Measurements from ENCODE around the gene RNF135. TPM values are rescaled to one million over a fixed set of nuclear protein-coding genes. Genes with fewer than 3 reads are reported as not detected.

RNF135 gene
- total and polyA plus RNA-seq, 2 of the 4 experiments (the other 2 are of a cell fraction) = 5.9 to 9.0 TPM

GRCh38 chr17:30921544-30922196 lies 49.2 kb upstream of the RNF135 start, which contains the start of gene ADAP2:
TSS of gene ADAP2 (plus strand) at chr17:30921945. CDS start at chr17:30922015, 70 bp downstream.
- peak within 1 kb of the TSS; percentile 58 for H2AK9ac ChIP-seq (replicated peaks; ENCODE audit: low read depth, low read length, poor library complexity)
- no peak for DNase-seq
- H3K56ac ChIP-seq (ENCODE audit: extremely low read depth, insufficient read depth, low read length) = no peak within 1 kb of the TSS
- peaks cover 5% of the 10 kb centered on the region for H3K4me1 ChIP-seq (ENCODE audit: control insufficient read depth, insufficient read depth, low read length)
- dilution Hi-C loops (cut with HindIII; ENCODE audit: low sequenced_read_pairs, unreplicated experiment) (no loop called here), intact Hi-C loops (cut with micrococcal nuclease) (no loop called here), in situ Hi-C loops (cut with MboI; ENCODE audit: low sequenced_read_pairs) (no loop called here)
- H3K23ac ChIP-seq (ENCODE audit: low read depth, low read length) = peak within 1 kb of the TSS; percentile 60
- H4K20me1 ChIP-seq (ENCODE audit: insufficient read depth, low read length) = no peaks in the 10 kb centered on the region
- H3K4ac ChIP-seq (ENCODE audit: low read depth, low read length) = peak within 1 kb of the TSS; percentile 83
- no peak within 1 kb of the TSS for H3K18ac ChIP-seq (ENCODE audit: low read depth, low read length)
- H3K79me1 ChIP-seq (ENCODE audit: low read depth in 1 of 2, low read length in 2 of 2) = 0 out of 4 replicates have a peak, but pooled peaks cover 0 to 5% of the 10 kb centered on the region in 2 experiments
- H3K4me3 ChIP-seq (ENCODE audit: insufficient read depth, low read depth, low read length) = peak within 1 kb of the TSS; percentile 1; the same call in 1 of the 2 replicates
- no peaks in the 10 kb centered on the region for H3K9me3 ChIP-seq (ENCODE audit: control insufficient read depth, insufficient read depth, low read length)
- H3K36me3 ChIP-seq (ENCODE audit: control insufficient read depth, insufficient read depth, low read length) = no peaks in the 10 kb centered on the region
- H3K9ac ChIP-seq (ENCODE audit: low read depth, low read length) = no peak within 1 kb of the TSS
- H3K9me1 ChIP-seq (ENCODE audit: insufficient read depth, low read length) = peaks cover 6% of the 10 kb centered on the region
- CTCF ChIA-PET = no interaction called here
- 0 out of 2 replicates have a peak within 1 kb of the TSS, but pooled peaks have one; percentile 62 for H3K14ac ChIP-seq (replicated peaks; ENCODE audit: low read depth, low read length)
- peak within 1 kb of the TSS; percentile 40 to 88; a peak in 2 of 4 replicates for H4K8ac ChIP-seq (ENCODE audit: low read depth in 2 of 2, low read length in 2 of 2)
- no peak within 1 kb of the TSS for H3K27ac ChIP-seq (ENCODE audit: insufficient read depth, low read length)
- TF ChIP-seq CHD1 (IDR thresholded peaks at IDR 0.05; ENCODE audit: low read depth, low read length) (no peak), RFX5 (IDR thresholded peaks at IDR 0.05; ENCODE audit: low read depth, low read length) (no peak), MAFK (IDR thresholded peaks at IDR 0.05; ENCODE audit: low read depth, low read length) (no peak), MAZ (IDR thresholded peaks at IDR 0.05; ENCODE audit: borderline replicate concordance, low read depth, low read length) (no peak), BHLHE40 (IDR thresholded peaks at IDR 0.05; ENCODE audit: low read depth, low read length) (no peak), NFE2L2 (IDR thresholded peaks at IDR 0.05; ENCODE audit: low read depth, low read length) (no peak), SMC3 (IDR thresholded peaks at IDR 0.05; ENCODE audit: low read depth, low read length) (no peak), CEBPB (IDR thresholded peaks at IDR 0.05; ENCODE audit: low read depth, low read length) (no peak), FOS (IDR thresholded peaks at IDR 0.05; ENCODE audit: low read depth, low read length) (no peak), RCOR1 (IDR thresholded peaks at IDR 0.05; ENCODE audit: insufficient replicate concordance, low read length) (no peak), CTCF (conservative IDR thresholded peaks at IDR 0.05; ENCODE audit: low read depth, low read length) (no peak), MXI1 (IDR thresholded peaks at IDR 0.05; ENCODE audit: borderline replicate concordance, low read depth, low read length) (no peak), POLR2A (IDR thresholded peaks at IDR 0.05; ENCODE audit: low read depth, low read length) (no peak)
- TF ChIP-seq, protein P1, sequence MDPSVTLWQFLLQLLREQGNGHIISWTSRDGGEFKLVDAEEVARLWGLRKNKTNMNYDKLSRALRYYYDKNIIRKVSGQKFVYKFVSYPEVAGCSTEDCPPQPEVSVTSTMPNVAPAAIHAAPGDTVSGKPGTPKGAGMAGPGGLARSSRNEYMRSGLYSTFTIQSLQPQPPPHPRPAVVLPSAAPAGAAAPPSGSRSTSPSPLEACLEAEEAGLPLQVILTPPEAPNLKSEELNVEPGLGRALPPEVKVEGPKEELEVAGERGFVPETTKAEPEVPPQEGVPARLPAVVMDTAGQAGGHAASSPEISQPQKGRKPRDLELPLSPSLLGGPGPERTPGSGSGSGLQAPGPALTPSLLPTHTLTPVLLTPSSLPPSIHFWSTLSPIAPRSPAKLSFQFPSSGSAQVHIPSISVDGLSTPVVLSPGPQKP (IDR thresholded peaks at IDR 0.05; ENCODE audit: borderline replicate concordance, low read depth, low read length) = no peak
- no peak within 1 kb of the TSS for H4K5ac ChIP-seq (ENCODE audit: low read depth, low read length)
- BruUV-seq (replicated peaks) = no TSS peak
- H2BK15ac ChIP-seq (ENCODE audit: low read depth, low read length) = peak within 1 kb of the TSS; percentile 73; the same call in 1 of the 3 replicates
- H2BK5ac ChIP-seq (ENCODE audit: low read depth, low read length, poor library complexity, severe bottlenecking) = peak within 1 kb of the TSS; percentile 83
- H3K27me3 ChIP-seq (ENCODE audit: control insufficient read depth, insufficient read depth, low read length) = peaks cover 13% of the 10 kb centered on the region
- H2AK5ac ChIP-seq (ENCODE audit: low read depth, low read length) = peak within 1 kb of the TSS; percentile 85; the same call in 1 of the 2 replicates
- H3K4me2 ChIP-seq (ENCODE audit: low read depth, low read length) = peak within 1 kb of the TSS; percentile 65
- POLR2A ChIA-PET (ENCODE audit: unreplicated experiment) = no interaction called here
- peak within 1 kb of the TSS; percentile 95 for H2AFZ ChIP-seq (replicated peaks; ENCODE audit: low read length, poor library complexity)
- 19% methylated on average over 17 of the region's 60 CpGs; no CpG with 5 or more reads in 1 of the 2 experiments for WGBS, 2 experiments (ENCODE audit: extremely low coverage in 2 of 2, insufficient read length in 1 of 2)
- 0 out of 2 replicates have a peak within 1 kb of the TSS, but pooled peaks have one; percentile 91 for H4K91ac ChIP-seq (ENCODE audit: insufficient read depth, low read depth, low read length)
- H2BK20ac ChIP-seq (ENCODE audit: low read depth, low read length) = peak within 1 kb of the TSS; percentile 85; the same call in 1 of the 2 replicates
- peak; percentile 58 for ATAC-seq (ENCODE audit: low read depth)
- H2BK120ac ChIP-seq (ENCODE audit: low read depth, low read length) = peak within 1 kb of the TSS; percentile 87

All from IMR-90 (cell line).